ENCODE results near the gene WBP2.

DNA sequence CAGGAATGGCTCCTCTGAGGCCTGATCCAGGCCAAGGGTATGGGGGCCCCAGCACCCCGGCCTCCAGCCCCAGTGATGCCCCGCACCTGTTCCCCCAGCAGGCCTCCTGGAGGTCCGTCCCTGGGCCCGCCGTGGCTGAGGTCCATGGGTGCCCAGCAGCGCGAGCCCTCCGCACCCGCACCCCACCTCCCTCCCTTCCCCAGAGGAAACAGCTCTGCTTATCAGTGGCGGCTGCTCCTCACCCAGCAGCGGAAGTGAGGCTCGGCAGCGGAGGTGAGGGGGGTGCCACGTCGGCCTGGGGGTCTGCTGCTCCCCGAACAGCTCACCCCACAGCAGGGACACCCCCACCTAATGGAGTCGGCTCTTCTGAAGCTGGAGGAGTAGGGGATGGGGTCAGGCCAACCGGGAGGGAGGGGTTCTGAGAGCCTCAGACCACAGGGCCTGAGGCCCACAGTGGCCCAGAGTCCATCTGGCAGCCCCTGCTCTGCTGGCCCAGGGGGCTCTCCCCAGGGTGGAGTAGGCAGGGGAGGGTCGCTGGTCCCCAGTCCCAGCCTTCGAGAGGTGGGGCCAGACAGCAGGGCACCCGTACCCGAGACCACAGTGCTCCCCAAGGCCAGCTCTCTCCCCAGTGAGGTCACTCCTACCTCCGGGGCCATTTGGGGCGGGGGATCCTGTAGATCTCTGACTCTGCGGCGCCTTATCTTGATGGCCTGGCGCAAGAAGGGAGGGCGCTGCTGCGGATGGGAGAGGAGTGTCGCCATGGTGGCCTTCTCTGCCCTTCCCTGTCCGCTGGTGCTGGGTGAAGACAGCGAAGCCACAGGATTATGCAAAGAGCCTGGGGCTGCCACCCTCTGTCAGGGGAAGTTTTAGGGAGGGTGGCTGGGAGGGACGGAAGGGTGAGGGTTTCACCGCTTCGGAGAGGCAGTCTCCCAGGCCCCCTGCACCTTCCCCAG, 11.3 kb downstream of the WBP2 start, which contains the start of gene UNC13D:
- TF ChIP-seq EZH2 (IDR thresholded peaks at IDR 0.05) = no peak
- TF ChIP-seq RAD21 (IDR thresholded peaks at IDR 0.05; ENCODE audit: low read depth) = no peak
- TF ChIP-seq, protein P1, sequence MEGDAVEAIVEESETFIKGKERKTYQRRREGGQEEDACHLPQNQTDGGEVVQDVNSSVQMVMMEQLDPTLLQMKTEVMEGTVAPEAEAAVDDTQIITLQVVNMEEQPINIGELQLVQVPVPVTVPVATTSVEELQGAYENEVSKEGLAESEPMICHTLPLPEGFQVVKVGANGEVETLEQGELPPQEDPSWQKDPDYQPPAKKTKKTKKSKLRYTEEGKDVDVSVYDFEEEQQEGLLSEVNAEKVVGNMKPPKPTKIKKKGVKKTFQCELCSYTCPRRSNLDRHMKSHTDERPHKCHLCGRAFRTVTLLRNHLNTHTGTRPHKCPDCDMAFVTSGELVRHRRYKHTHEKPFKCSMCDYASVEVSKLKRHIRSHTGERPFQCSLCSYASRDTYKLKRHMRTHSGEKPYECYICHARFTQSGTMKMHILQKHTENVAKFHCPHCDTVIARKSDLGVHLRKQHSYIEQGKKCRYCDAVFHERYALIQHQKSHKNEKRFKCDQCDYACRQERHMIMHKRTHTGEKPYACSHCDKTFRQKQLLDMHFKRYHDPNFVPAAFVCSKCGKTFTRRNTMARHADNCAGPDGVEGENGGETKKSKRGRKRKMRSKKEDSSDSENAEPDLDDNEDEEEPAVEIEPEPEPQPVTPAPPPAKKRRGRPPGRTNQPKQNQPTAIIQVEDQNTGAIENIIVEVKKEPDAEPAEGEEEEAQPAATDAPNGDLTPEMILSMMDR (IDR thresholded peaks at IDR 0.05 in 2 of 3, conservative IDR thresholded peaks at IDR 0.05 in 1 of 3; ENCODE audit: borderline replicate concordance in 1 of 3, insufficient read depth in 1 of 3, low read depth in 2 of 3, low read length in 2 of 3) = no peak
- no peak for TF ChIP-seq CBX3 (IDR thresholded peaks at IDR 0.05; ENCODE audit: low read depth)
- TF ChIP-seq ZFX (IDR thresholded peaks at IDR 0.05) = no peak
- TF ChIP-seq ZNF274 (IDR thresholded peaks at IDR 0.05; ENCODE audit: low read depth, low read length) = no peak
- TF ChIP-seq EZH2phosphoT487 (IDR thresholded peaks at IDR 0.05; ENCODE audit: borderline replicate concordance) = no peak
- TF ChIP-seq CEBPB (IDR thresholded peaks at IDR 0.05; ENCODE audit: low read depth) = no peak
- TF ChIP-seq POLR2AphosphoS5 (IDR thresholded peaks at IDR 0.05; ENCODE audit: low read depth, low read length) = no peak
- TF ChIP-seq POLR2A (IDR thresholded peaks at IDR 0.05; ENCODE audit: borderline replicate concordance, extremely low read depth, insufficient read depth, insufficient read length) = no peak
- TF ChIP-seq, protein P2, sequence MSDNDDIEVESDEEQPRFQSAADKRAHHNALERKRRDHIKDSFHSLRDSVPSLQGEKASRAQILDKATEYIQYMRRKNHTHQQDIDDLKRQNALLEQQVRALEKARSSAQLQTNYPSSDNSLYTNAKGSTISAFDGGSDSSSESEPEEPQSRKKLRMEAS (IDR thresholded peaks at IDR 0.05) = no peak

All from HCT116 (cell line).